ENCODE data around the gene MYRIP.

MYRIP gene

GRCh38 chr3:40294434-40294833 is 485.0 kb downstream of the MYRIP start:
- no peak for DNase-seq (ENCODE audit: low read depth)

GRCh38 chr3:40298075-40298474 is 488.7 kb downstream of the MYRIP start:
- DNase-seq (ENCODE audit: low read depth): no peak
- no peak overlapping the region for H3K4me3 ChIP-seq (ENCODE audit: low read depth, low read length)
- TF ChIP-seq CTCF (IDR thresholded peaks at IDR 0.05; ENCODE audit: insufficient read depth, low read depth, low read length, missing control alignments): no peak

More at GRCh38 chr3:40294434-40294833, 485.0 kb downstream of the MYRIP start:
- no peak for TF ChIP-seq CTCF (IDR thresholded peaks at IDR 0.05; ENCODE audit: insufficient read depth, low read depth, low read length, missing control alignments)
- no peak overlapping the region for H3K4me3 ChIP-seq (ENCODE audit: low read depth, low read length)

GRCh38 chr3:40299130-40299720 is 489.8 kb downstream of the MYRIP start:
- H3K4me3 ChIP-seq (ENCODE audit: low read depth, low read length): no peak overlapping the region
- no peak for TF ChIP-seq CTCF (IDR thresholded peaks at IDR 0.05; ENCODE audit: insufficient read depth, low read depth, low read length, missing control alignments)
- DNase-seq (ENCODE audit: low read depth): no peak

GRCh38 chr3:40299721-40300335 is 490.4 kb downstream of the MYRIP start:
- no peak for TF ChIP-seq CTCF (IDR thresholded peaks at IDR 0.05; ENCODE audit: insufficient read depth, low read depth, low read length, missing control alignments)

GRCh38 chr3:40302784-40303183 is 493.4 kb downstream of the MYRIP start:
- no peak for DNase-seq (ENCODE audit: low read depth)
- TF ChIP-seq CTCF (IDR thresholded peaks at IDR 0.05; ENCODE audit: insufficient read depth, low read depth, low read length, missing control alignments): no peak

More at GRCh38 chr3:40299721-40300335, 490.4 kb downstream of the MYRIP start:
- DNase-seq (ENCODE audit: low read depth): peak; percentile 32
- H3K4me3 ChIP-seq (ENCODE audit: low read depth, low read length): no peak overlapping the region

GRCh38 chr3:40304352-40304751 is 494.9 kb downstream of the MYRIP start:
- peak; percentile 56 for DNase-seq (ENCODE audit: low read depth)
- no peak for TF ChIP-seq CTCF (IDR thresholded peaks at IDR 0.05; ENCODE audit: insufficient read depth, low read depth, low read length, missing control alignments)
- no peak overlapping the region for H3K4me3 ChIP-seq (ENCODE audit: low read depth, low read length)

More at GRCh38 chr3:40302784-40303183, 493.4 kb downstream of the MYRIP start:
- no peak overlapping the region for H3K4me3 ChIP-seq (ENCODE audit: low read depth, low read length)

Data from GM12865 (cell line).